AG04449 (cell line): Measurements from ENCODE around the gene SUSD1.

ENCODE experiments used
- CTCF ChIA-PET: fragments of 350-600 bp; formaldehyde crosslinking; extraction: SDS; loops from one replicate; lab custom pipeline; 2021; ENCODE audit warnings: antibody characterized with exemption; lab: Yijun Ruan, JAX
- POLR2A ChIA-PET: fragments of 400-600, 350-600 bp; formaldehyde crosslinking; extraction: SDS; loops from one replicate; lab custom pipeline; 2020; ENCODE audit warnings: antibody characterized with exemption, inconsistent platforms; lab: Yijun Ruan, JAX
- DNase-seq: peaks from one replicate; pipeline ENCODE4 v3.0.0-alpha.2; 2010; ENCODE audit warnings: low read depth, low spot score
- H3K4me3 ChIP-seq: 2 replicates; pipeline ENCODE4 v1.5.1; 2011; ENCODE audit warnings: low read depth, mild to moderate bottlenecking, control low read depth, low read length
- CTCF ChIP-seq: IDR thresholded peaks from one replicate; pipeline ENCODE4 v1.5.1; 2011; ENCODE audit warnings: mild to moderate bottlenecking, moderate library complexity, low read length, control low read depth, inconsistent platforms; ENCODE audit not compliant: insufficient read depth; ENCODE audit errors: missing control alignments

SUSD1 gene

GRCh38 chr9:112034216-112034611, 140.9 kb downstream of the SUSD1 start:
- TF ChIP-seq CTCF: no peak
- ChIA-PET POLR2A (interaction anchor here (0.8 to 2.7 kb wide), 4 partner anchors 8 to 74 kb away, joined by 3 to 12 read pairs (median 10); no protein-coding TSS in a partner anchor), CTCF (interaction anchor here (0.8 to 2.7 kb wide), 7 partner anchors 13 to 83 kb away, joined by 3 to 10 read pairs (median 4); no protein-coding TSS in a partner anchor)
- DNase-seq: no peak
- no peak overlapping the region for H3K4me3 ChIP-seq

- H3K4me3 ChIP-seq: no peak overlapping the region
- no peak for TF ChIP-seq CTCF
- DNase-seq: no peak
- ChIA-PET POLR2A (interaction anchor here (0.9 to 2.7 kb wide), 6 partner anchors 8 to 107 kb away, joined by 3 to 12 read pairs (median 7); no protein-coding TSS in a partner anchor), CTCF (interaction anchor here (0.9 to 2.7 kb wide), 5 partner anchors 14 to 82 kb away, joined by 3 to 10 read pairs (median 4); no protein-coding TSS in a partner anchor)
These were observed 141.6 kb downstream of the SUSD1 start for GRCh38 chr9:112033237-112034215.

GRCh38 chr9:112032743-112033142, 142.4 kb downstream of the SUSD1 start:
- CTCF ChIA-PET: interaction anchor here (0.9 to 2.7 kb wide), 2 partner anchors 43 to 53 kb away, joined by 3 to 10 read pairs; no protein-coding TSS in a partner anchor

GRCh38 chr9:112032009-112032408, 143.1 kb downstream of the SUSD1 start:
- H3K4me3 ChIP-seq: no peak overlapping the region
- DNase-seq: no peak
- POLR2A ChIA-PET: interaction anchor here (0.6 kb wide), 1 partner anchor 77 kb away, joined by 5 read pairs; no protein-coding TSS in a partner anchor
- CTCF ChIA-PET: no interaction called here
- no peak for TF ChIP-seq CTCF

More at GRCh38 chr9:112032743-112033142, 142.4 kb downstream of the SUSD1 start:
- TF ChIP-seq CTCF: no peak
- DNase-seq: no peak
- POLR2A ChIA-PET: interaction anchor here (1.0 to 2.7 kb wide), 4 partner anchors 9 to 106 kb away, joined by 3 to 12 read pairs (median 7); no protein-coding TSS in a partner anchor
- H3K4me3 ChIP-seq: no peak overlapping the region

- DNase-seq: no peak
- H3K4me3 ChIP-seq: no peak overlapping the region
- TF ChIP-seq CTCF: no peak
- ChIA-PET CTCF (interaction anchor here (0.9 kb wide), 1 partner anchor 10 kb away, joined by 3 read pairs; no protein-coding TSS in a partner anchor), POLR2A (interaction anchor here (0.6 kb wide), 1 partner anchor 76 kb away, joined by 5 read pairs; no protein-coding TSS in a partner anchor)
These were observed 143.7 kb downstream of the SUSD1 start for GRCh38 chr9:112031400-112031799.

GRCh38 chr9:112029921-112030444, 145.1 kb downstream of the SUSD1 start:
- CTCF ChIA-PET: no interaction called here
- no peak for TF ChIP-seq CTCF
- POLR2A ChIA-PET: interaction anchor here (0.5 to 1.2 kb wide), 3 partner anchors 8 to 61 kb away, joined by 3 to 4 read pairs (median 3); no protein-coding TSS in a partner anchor
- H3K4me3 ChIP-seq: no peak overlapping the region
- DNase-seq: no peak
